GM23248 (cell line): Measurements from ENCODE around the gene GPATCH8. TPM values are rescaled to one million over a fixed set of nuclear protein-coding genes. Genes with fewer than 3 reads are reported as not detected.
"Not testable (repeated sequence)": the region's sequence is repeated elsewhere in the genome, so short reads cannot be mapped to it uniquely, and the experiment has no call there.

Source experiments
- DNase-seq: peaks from one replicate; pipeline ENCODE4 v3.0.0-alpha.2; 2015
- H2AFZ ChIP-seq: fragments of 200-600 bp; sonication (generic); 2 replicates; pipeline ENCODE4 v1.6.1; 2016; ENCODE audit warnings: antibody characterized with exemption
- H3F3A ChIP-seq: fragments of 200-600 bp; sonication (generic); 2 replicates; pipeline ENCODE4 v1.6.1; 2016; ENCODE audit warnings: mild to moderate bottlenecking, antibody characterized with exemption, mixed run types; ENCODE audit not compliant: insufficient read depth
- H3K27ac ChIP-seq: fragments of 200-600 bp; sonication (generic); 2 replicates; pipeline ENCODE4 v1.5.1; 2016; ENCODE audit warnings: mild to moderate bottlenecking
- H3K27me3 ChIP-seq: fragments of 200-600 bp; sonication (generic); replicated peaks from 2 replicates; pipeline ENCODE4 v1.6.1; 2016; ENCODE audit warnings: mild to moderate bottlenecking; ENCODE audit not compliant: insufficient read depth
- H3K36me3 ChIP-seq: fragments of 200-600 bp; sonication (generic); 2 replicates; pipeline ENCODE4 v1.6.1; 2016; ENCODE audit warnings: low read depth, mild to moderate bottlenecking
- H3K4me1 ChIP-seq: fragments of 200-600 bp; sonication (generic); 2 replicates; pipeline ENCODE4 v1.6.1; 2016; ENCODE audit warnings: mild to moderate bottlenecking; ENCODE audit not compliant: insufficient read depth
- H3K4me2 ChIP-seq: fragments of 200-600 bp; sonication (generic); one replicate; pipeline ENCODE4 v1.6.1; 2016; ENCODE audit warnings: mild to moderate bottlenecking; ENCODE audit not compliant: unreplicated experiment
- H3K4me3 ChIP-seq: fragments of 200-600 bp; sonication (generic); 2 replicates; pipeline ENCODE4 v1.5.1; 2016; ENCODE audit warnings: mild to moderate bottlenecking
- H3K79me2 ChIP-seq: fragments of 200-600 bp; sonication (generic); 2 replicates; pipeline ENCODE4 v1.6.1; 2016; ENCODE audit warnings: mild to moderate bottlenecking; ENCODE audit not compliant: insufficient read depth
- H3K9ac ChIP-seq: fragments of 200-600 bp; sonication (generic); 2 replicates; pipeline ENCODE4 v1.6.1; 2016; ENCODE audit warnings: mild to moderate bottlenecking
- H3K9me2 ChIP-seq: fragments of 200-600 bp; sonication (generic); 2 replicates; pipeline ENCODE4 v1.6.1; 2016; ENCODE audit warnings: mixed run types, mild to moderate bottlenecking, moderate library complexity; ENCODE audit not compliant: insufficient read depth
- H3K9me3 ChIP-seq: fragments of 200-600 bp; sonication (generic); one replicate; pipeline ENCODE4 v1.6.1; 2017; ENCODE audit warnings: low read depth
- H4K20me1 ChIP-seq: fragments of 200-600 bp; sonication (generic); 2 replicates; pipeline ENCODE4 v1.6.0; 2016; ENCODE audit not compliant: insufficient read depth
- EZH2 ChIP-seq: fragments of 200-600 bp; sonication (generic); IDR thresholded peaks from 2 replicates; pipeline ENCODE4 v1.6.1; 2018; ENCODE audit warnings: antibody characterized with exemption, mild to moderate bottlenecking; ENCODE audit not compliant: insufficient read depth, poor library complexity, severe bottlenecking
- EZH2phosphoT487 ChIP-seq: fragments of 200-600 bp; sonication (generic); IDR thresholded peaks from 2 replicates; pipeline ENCODE4 v1.6.1; 2018; ENCODE audit warnings: antibody characterized with exemption, moderate library complexity, mild to moderate bottlenecking, low read depth; ENCODE audit not compliant: insufficient read depth
- WGBS, 2 experiments: methylation state at CpG; one replicate each; pipeline ENCODE4 v1.1.6; 2015 to 2017; ENCODE audit warnings: low lambda C conversion rate in 2 of 2, low coverage in 1 of 2; ENCODE audit errors: missing lambda C conversion rate in 2 of 2; 5-methylcytosine and 5-hydroxymethylcytosine counted together
- in situ Hi-C: fragments of 300-500 bp; cut with MboI; formaldehyde crosslinking; loops from 2 replicates; pipeline ENCODE4 v1.15.0; 2020
- polyA plus RNA-seq: library from polyadenylated mRNA; unstranded; fragments of >200 nt; fragmentation: Nextera tagmentation; extraction: Ambion mirVana; gene quantifications from 2 replicates; pipeline ENCODE4 v1.2.1, GENCODE V29; 2016
- total RNA-seq: library from RNA; depleted of rRNA; stranded (reverse); fragments of >200 nt; shearing (Covaris generic); gene quantifications from 2 replicates; pipeline ENCODE4 v1.2.3, GENCODE V29; 2014

Gene GPATCH8
- total and polyA plus RNA-seq, 2 experiments from 2014 or later, result 18.0 to 28.4 TPM

DNA sequence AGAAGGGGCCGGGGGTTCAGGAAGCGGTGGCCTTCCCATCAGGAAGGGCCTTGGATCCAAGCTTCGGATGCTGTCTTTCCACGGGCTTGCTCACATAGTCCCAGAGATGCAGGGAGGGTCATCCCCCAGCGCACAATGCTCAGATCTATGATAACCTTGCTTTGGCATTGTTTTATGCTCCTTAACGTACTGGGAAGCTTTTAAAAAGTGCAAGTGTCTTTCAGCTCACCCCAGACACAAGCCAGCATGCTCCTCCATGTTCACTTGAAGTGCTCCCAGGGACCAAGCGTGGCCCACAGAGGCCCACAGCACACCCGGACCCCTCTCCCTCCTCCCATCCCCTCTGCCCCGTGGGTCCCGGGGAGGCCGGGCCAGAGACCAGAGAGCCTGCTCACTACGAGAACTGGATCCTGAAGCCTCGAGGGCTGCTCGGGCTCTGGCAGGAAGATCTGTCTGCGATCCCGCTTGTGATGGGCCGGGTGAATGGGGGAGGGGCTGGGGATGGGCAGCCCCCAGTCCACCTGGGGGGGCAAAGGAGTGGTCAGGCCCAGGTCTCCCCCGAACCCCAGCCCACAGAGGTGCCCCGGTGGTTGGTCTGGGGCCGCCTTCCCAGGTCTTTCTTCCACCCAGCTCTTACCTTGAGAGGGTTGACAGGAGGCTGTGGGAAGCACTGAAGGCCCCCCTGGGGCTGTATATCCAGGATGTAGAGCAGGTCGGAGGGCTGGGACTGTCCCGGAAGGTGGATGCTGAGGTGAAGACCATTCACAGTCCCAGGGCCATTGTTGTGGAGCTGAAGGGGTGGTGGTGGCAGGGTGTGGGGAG, 127.8 kb downstream of the GPATCH8 start:
- no peak overlapping the region for H2AFZ ChIP-seq
- TF ChIP-seq EZH2, result no peak
- no peak for TF ChIP-seq EZH2phosphoT487

GRCh38 chr17:44374306-44375195, 128.7 kb downstream of the GPATCH8 start:
- no peak for DNase-seq
- Histone ChIP-seq H3K4me1 (no peaks in the 10 kb centered on the region), H4K20me1 (no peaks in the 10 kb centered on the region), H3K4me2 (no peak overlapping the region), H3K9me2 (no peaks in the 10 kb centered on the region), H3K36me3 (no peaks in the 10 kb centered on the region), H3K9ac (no peak overlapping the region), H3K27me3 (peaks cover 5% of the 10 kb centered on the region; the same call in 1 of the 2 replicates), H3K9me3 (no peaks in the 10 kb centered on the region), H3K27ac (no peak overlapping the region), H2AFZ (no peak overlapping the region), H3F3A (no peaks in the 10 kb centered on the region), H3K79me2 (no peaks in the 10 kb centered on the region), H3K4me3 (no peak overlapping the region)
- in situ Hi-C loops, result no loop called here
- TF ChIP-seq EZH2 (no peak), EZH2phosphoT487 (no peak)
- WGBS, 2 experiments, result 34 to 63% methylated on average over 13 to 29 of the region's 31 CpGs

More for the DNA sequence above, 127.8 kb downstream of the GPATCH8 start:
- peaks cover 5% of the 10 kb centered on the region; the same call in 1 of the 2 replicates for H3K27me3 ChIP-seq
- 16 to 18% methylated on average over 19 to 22 of the region's 22 CpGs for WGBS, 2 experiments
- in situ Hi-C loops, result no loop called here
- DNase-seq, result no peak
- no peaks in the 10 kb centered on the region for H3K4me1 ChIP-seq
- H3K4me3 ChIP-seq, result no peak overlapping the region
- H3K36me3 ChIP-seq, result no peaks in the 10 kb centered on the region
- no peaks in the 10 kb centered on the region for H3K79me2 ChIP-seq
- no peaks in the 10 kb centered on the region for H3F3A ChIP-seq
- H3K9ac ChIP-seq, result no peak overlapping the region
- no peak overlapping the region for H3K4me2 ChIP-seq
- H3K9me2 ChIP-seq, result no peaks in the 10 kb centered on the region
- no peaks in the 10 kb centered on the region for H4K20me1 ChIP-seq
- H3K9me3 ChIP-seq, result no peaks in the 10 kb centered on the region
- no peak overlapping the region for H3K27ac ChIP-seq

DNA sequence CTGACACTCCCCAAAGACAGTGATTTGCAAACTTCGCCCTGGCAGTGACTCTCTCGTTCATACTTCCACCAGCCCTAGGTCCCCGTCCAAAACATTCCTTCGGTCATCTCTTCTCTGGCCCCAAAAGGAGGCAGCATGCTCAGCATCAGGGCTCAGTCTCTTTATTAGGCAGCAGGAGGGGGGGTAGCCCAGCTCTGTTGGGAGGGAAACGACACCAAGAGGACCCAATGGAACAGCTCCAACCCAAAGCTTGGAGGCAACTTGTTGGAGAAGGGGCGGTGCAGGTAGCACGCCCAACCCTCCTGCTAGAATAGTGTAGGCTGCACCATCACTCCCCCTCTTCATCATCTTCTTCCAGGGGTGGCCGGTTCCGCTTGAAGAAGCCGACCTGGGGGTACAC, 131.2 kb downstream of the GPATCH8 start:
- Histone ChIP-seq H3K9me2 (no peaks in the 10 kb centered on the region), H3K9me3 (no peaks in the 10 kb centered on the region), H2AFZ (no peak overlapping the region), H3K27ac (no peak overlapping the region), H3K9ac (no peak overlapping the region), H3K36me3 (no peaks in the 10 kb centered on the region), H3K4me3 (no peak overlapping the region), H3K4me2 (no peak overlapping the region), H3K27me3 (peaks cover 13% of the 10 kb centered on the region; the same call in 1 of the 2 replicates), H3F3A (no peaks in the 10 kb centered on the region), H3K4me1 (no peaks in the 10 kb centered on the region), H4K20me1 (no peaks in the 10 kb centered on the region), H3K79me2 (no peaks in the 10 kb centered on the region)
- no peak for DNase-seq
- in situ Hi-C loops, result no loop called here
- 72 to 73% methylated on average over 10 of the region's 10 CpGs for WGBS, 2 experiments
- no peak for TF ChIP-seq EZH2phosphoT487
- TF ChIP-seq EZH2, result no peak

DNA sequence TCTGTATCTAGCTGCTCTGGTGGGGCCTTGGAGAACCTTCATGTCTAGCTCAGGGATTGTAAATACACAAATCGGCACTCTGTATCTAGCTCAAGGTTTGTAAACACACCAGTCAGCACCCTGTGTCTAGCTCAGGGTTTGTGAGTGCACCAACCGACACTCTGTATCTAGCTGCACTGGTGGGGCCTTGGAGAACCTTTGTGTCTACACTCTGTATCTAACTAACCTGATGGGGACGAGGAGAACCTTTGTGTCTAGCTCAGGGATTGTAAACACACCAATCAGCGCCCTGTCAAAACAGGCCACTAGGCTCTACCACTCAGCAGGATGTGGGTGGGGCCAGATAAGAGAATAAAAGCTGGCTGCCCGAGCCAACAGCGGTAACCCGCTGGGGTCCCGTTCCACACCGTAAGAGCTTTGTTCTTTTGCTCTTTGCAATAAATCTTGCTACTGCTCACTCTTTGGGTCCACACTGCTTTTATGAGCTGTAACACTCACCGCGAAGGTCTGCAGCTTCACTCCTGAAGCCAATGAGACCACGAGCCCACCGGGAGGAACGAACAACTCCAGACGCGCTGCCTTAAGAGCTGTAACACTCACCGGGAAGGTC, 133.7 kb downstream of the GPATCH8 start:
- H2AFZ ChIP-seq, H3K4me3 ChIP-seq: not testable (repeated sequence)

GRCh38 chr17:44368391-44369243, 134.6 kb downstream of the GPATCH8 start:
- H3K4me3 ChIP-seq, in situ Hi-C loops, H3K4me2 ChIP-seq, H3K9ac ChIP-seq, H3K79me2 ChIP-seq, H3K9me2 ChIP-seq, H4K20me1 ChIP-seq, H3K36me3 ChIP-seq, H2AFZ ChIP-seq, H3F3A ChIP-seq, H3K9me3 ChIP-seq, H3K4me1 ChIP-seq, H3K27ac ChIP-seq, DNase-seq: not testable (repeated sequence)
- WGBS, 2 experiments, result 71 to 76% methylated on average over 31 to 40 of the region's 42 CpGs
- H3K27me3 ChIP-seq, result peaks cover 25% of the 10 kb centered on the region

More for the DNA sequence above, 133.7 kb downstream of the GPATCH8 start:
- DNase-seq, H3K9me3 ChIP-seq, H3K36me3 ChIP-seq, in situ Hi-C loops, H3K27ac ChIP-seq, H3K9ac ChIP-seq, H3K79me2 ChIP-seq, H3K9me2 ChIP-seq, H3K4me2 ChIP-seq, H3F3A ChIP-seq, H4K20me1 ChIP-seq, H3K4me1 ChIP-seq: not testable (repeated sequence)
- peaks cover 25% of the 10 kb centered on the region for H3K27me3 ChIP-seq
- 29 to 35% methylated on average over 16 to 17 of the region's 17 CpGs for WGBS, 2 experiments
